ENCODE measurements around the gene BHLHA9.

The BHLHA9 gene

GRCh38 chr17:1251866-1252608 is 18.2 kb upstream of the BHLHA9 start:
- DNase-seq (ENCODE audit: low read depth in 4 of 4, low spot score in 1 of 4), result no peak

DNA sequence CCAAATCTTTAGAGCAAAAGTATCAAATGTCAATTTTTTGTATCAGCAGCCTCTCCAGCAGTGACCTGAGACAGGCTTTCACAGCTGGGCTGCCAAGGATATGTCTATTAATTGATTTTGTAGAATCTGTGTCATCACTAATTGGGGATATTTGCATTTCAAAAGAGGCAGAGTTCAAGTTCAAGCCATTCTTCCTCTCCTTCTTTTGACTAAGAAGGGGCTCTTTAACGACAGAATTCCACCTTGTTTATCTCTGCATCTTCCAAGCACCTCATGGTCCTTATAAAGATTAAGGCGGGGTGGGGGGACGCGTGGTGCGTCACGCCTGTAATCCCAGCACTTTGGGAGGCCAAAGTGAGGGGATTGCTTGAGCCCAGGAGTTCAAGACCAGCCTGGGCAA is 15.2 kb upstream of the BHLHA9 start:
- DNase-seq (ENCODE audit: low read depth in 4 of 4, low spot score in 1 of 4), result no peak

DNA sequence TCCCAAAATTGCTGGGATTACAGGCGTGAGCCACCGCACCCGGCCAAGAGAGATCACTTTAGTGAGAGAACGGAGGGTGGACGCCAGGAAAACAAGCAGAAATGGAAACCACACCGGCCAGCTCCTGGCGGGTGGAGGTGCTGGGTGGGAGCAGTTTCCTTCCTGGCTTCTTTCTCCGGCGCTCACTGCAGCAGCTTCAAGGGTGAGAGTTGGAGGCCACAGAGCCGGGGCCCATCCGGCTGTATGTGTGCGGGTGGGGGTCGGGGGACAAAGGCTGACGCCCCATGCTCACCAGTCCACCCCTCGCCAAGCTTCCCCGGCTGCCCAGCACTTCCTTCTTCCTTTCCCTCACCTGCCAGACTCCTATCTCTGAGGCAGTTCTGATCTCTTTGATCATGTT is 13.5 kb upstream of the BHLHA9 start:
- DNase-seq (ENCODE audit: low read depth in 4 of 4, low spot score in 1 of 4), result no peak

DNA sequence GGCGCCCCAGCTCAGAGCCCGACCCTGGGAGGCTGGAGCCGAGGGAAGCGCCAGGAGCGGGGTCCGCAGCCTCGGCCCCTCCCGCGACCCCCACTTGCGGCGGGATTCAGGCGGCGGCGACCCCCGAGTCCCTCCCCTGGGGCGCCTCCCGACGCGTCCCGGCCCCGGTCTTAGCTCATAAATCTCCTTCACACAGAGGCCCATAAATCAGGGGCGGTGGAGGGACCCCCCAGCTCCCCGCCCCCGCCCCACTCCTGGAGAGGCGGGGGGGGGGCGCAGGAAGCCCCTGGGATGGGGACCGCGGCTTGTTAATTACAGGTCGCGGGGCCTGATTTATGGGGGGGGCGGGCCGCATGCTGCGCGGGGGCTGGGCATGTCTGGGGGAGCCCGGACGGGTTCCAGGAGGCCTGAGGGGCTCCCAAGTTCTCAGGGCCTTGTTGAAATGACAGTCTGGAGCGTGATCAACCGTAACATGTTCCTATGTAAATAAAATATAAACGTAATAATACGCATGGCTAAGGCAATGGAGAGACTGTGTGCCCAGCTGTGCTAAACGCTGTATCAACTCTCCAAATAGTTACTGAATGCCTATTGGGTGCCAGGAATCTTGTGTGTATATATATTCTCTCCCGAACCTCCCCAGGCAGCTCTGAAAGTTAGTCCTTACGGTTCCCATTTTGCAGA is 10.0 kb upstream of the BHLHA9 start:
- no peak for DNase-seq (ENCODE audit: low read depth in 4 of 4, low spot score in 1 of 4)

DNA sequence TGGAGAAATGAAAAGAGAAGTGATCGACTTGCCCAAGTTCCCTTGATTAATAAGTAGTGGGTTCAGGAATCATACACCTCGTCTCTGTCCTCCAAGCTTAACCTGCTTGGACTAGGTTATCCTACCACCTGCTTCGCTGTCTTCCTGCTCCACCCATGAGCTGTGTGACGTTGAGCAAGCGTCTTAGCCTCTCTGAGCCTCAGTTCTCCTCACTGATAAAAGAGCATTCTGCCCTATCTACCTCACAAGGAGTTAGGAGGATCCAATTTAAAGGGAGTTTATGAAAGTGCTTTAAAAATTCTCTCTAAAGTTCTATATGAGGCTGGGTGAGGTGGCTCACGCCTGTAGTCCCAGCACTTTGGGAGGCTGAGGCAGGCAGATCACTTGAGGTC is 9.5 kb upstream of the BHLHA9 start:
- no peak for DNase-seq (ENCODE audit: low read depth in 4 of 4, low spot score in 1 of 4)

GRCh38 chr17:1264196-1264595 is 6.0 kb upstream of the BHLHA9 start:
- no peak for DNase-seq (ENCODE audit: low read depth in 4 of 4, low spot score in 1 of 4)

GRCh38 chr17:1267471-1267943 is 2.7 kb upstream of the BHLHA9 start:
- no peak for DNase-seq (ENCODE audit: low read depth in 4 of 4, low spot score in 1 of 4)

DNA sequence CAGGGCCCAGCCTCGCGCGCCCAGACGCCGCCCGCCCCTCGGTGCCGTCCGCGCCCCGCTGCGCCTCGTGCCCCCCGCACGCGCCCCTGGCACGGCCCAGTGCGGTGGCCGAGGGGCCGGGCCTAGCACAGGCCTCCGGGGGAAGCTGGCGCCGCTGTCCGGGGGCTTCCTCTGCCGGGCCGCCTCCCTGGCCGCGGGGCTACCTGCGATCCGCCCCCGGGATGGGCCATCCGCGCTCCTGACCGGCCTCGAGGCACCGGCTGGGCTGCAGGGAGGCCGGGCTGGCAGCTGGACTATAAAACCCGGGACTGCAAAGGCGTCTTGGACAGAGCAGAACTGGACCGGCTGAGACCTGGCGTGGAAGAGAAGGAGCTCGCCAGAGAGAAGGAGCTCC is 783 bp downstream of the BHLHA9 start:
- no peak for DNase-seq (ENCODE audit: low read depth in 4 of 4, low spot score in 1 of 4)

DNA sequence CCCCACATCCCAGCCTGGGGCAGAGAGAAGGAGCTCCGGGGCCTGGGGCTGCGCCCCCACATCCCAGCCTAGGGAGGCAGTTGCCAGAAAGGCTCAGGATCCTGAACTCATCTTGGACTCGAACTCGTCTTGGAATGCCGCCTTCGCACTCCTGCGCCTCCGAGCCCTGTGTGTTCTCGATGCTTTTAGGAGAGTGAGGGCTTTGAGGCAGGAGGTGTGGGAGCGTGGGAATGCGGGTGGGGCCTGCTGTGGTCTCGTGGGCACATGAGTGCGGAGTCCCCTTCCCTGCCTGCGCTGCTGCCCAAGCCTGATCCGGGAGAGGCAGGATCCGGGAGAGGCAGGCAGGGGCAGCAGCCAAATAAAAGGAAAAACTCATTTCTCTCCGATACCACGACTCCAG is 1.2 kb downstream of the BHLHA9 start:
- DNase-seq (ENCODE audit: low read depth in 4 of 4, low spot score in 1 of 4), result no peak

- no peak for DNase-seq (ENCODE audit: low read depth in 4 of 4, low spot score in 1 of 4)
Observed at GRCh38 chr17:1272701-1273100, 2.5 kb downstream of the BHLHA9 start.

GRCh38 chr17:1273492-1274244 is 3.4 kb downstream of the BHLHA9 start:
- no peak for DNase-seq (ENCODE audit: low read depth in 4 of 4, low spot score in 1 of 4)

DNA sequence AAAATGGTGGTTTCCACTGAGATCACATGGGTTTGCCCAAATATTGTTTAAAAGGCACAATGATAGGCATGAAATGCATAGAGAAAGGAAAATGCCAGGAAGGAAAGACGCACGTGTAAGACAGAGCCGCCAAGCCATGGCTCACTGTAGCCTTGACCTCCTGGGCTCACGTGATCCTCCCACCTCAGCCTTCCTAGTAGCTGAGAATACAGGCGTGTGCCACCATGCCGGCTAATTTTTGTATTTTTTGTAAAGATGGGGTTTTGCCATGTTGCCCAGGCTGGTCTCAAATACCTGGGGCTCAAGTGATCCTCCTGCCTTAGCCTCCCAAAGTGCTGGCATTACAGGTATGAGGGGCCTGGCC is 4.0 kb downstream of the BHLHA9 start:
- no peak for DNase-seq (ENCODE audit: low read depth in 4 of 4, low spot score in 1 of 4)

DNA sequence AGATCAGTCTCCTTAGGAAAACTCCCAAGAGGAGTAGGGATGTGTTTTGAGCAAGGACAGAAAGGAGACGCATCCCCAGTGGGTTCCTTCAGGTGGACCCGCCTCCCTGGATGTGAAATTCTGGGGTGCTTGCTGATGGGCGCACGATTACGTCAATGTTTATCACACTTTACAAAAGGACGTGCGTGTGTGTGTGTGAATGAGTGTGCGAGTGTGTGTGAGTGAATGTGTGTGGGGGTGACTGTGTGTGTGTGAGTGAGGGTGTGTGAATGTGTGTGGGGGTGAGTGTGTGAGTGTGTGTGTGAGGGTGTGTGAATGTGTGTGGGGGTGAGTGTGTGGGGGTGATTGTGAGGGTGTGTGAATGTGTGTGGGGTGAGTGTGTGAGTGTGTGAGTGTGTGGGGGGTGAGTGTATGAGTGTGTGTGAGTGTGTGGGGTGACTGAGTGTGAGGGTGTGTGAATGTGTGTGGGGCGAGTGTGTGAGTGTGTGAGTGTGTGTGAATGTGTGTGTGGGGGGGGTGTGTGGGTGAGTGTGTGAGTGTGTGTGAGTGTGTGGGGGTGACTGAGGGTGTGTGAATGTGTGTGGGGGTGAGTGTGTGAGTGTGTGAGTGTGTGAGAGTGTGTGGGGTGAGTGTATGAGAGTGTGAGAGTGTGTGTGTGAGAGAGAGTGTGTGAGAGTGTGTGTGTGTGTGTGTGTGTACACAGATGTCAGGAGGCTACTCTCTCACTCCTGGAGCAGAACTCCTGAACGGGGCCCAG is 5.1 kb downstream of the BHLHA9 start:
- DNase-seq (ENCODE audit: low read depth in 4 of 4, low spot score in 1 of 4), result no peak

GRCh38 chr17:1275962-1276736 is 5.9 kb downstream of the BHLHA9 start:
- peak; percentile 45 to 59 (median 56) for DNase-seq (ENCODE audit: low read depth in 4 of 4, low spot score in 1 of 4)

GRCh38 chr17:1280652-1281051 is 10.4 kb downstream of the BHLHA9 start:
- no peak for DNase-seq (ENCODE audit: low read depth in 4 of 4, low spot score in 1 of 4)

DNA sequence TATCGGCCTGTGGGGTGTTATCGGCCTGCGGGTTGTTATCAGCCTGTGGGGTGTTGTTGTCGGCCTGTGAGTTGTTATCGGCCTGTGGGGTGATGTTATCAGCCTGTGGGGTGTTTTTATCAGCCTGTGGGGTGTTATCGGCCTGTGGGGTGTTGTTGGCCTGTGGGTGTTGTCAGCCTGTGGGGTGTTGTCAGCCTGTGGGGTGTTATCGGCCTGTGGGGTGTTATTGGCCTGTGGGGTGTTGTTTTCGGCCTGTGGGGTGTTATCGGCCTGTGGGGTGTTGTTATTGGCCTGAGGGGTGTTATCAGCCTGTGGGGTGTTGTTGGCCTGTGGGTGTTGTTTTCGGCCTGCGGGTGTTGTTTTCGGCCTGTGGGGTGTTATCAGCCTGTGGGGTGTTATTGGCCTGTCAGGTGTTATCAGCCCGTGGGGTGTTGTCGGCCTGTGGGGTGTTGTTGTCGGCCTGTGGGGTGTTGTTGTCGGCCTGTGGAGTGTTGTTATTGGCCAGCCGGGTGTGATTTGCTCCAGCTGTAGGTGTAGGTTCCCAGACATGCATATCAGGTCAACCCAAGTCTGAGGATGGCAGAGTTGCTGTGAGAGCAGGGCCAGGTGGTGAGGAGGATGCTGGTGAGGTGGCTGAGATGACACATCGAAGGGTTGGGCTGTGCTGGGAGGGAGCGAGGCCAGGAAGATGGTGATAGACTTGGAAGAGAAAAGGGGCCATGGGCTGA is 16.3 kb downstream of the BHLHA9 start:
- DNase-seq (ENCODE audit: low read depth in 4 of 4, low spot score in 1 of 4), result no peak

GRCh38 chr17:1289695-1290094 is 19.5 kb downstream of the BHLHA9 start:
- no peak for DNase-seq (ENCODE audit: low read depth in 4 of 4, low spot score in 1 of 4)

DNA sequence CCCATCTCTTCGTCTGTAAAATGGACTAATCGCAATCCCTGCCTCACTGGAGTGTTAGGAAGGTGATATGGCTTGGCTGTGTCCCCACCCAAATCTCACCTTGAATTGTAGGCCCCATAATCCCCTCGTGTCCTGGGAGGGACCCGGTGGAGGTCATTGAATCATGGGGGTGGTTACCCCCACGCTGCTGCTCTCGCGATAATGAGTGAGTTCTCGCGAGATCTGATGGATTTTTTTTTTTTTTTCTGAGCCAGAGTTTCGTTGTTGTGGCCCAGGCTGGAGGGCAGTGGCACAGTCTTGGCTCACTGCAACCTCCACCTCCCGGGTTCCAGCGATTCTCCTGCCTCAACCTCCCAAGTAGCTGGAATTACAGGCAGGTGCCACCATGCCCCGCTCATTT is 20.4 kb downstream of the BHLHA9 start:
- DNase-seq (ENCODE audit: low read depth in 4 of 4, low spot score in 1 of 4), result no peak

GRCh38 chr17:1294157-1294717 is 24.0 kb downstream of the BHLHA9 start:
- DNase-seq (ENCODE audit: low read depth in 4 of 4, low spot score in 1 of 4), result peak in 2 of 4 experiments; percentile 20 to 22

DNA sequence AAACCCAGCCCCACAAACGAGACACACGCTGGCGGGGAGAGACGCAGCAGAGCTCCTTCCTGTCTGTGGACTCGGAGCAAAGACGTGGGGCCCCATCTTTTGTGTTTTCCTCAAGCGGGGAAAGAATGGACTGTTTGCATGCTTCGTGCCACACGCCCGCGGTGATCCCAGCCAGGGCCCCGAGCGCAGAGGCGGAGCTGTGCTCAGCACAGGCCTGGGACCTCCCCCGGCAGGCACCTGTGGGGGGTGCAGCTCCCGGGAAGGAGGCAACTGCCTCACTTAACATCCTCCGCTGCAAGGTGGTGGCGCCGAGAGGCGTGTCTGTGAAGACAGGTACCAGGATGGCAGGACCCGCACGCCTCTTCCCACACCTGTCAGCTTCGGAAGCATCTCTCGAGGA is 28.4 kb downstream of the BHLHA9 start:
- peak in 2 of 4 experiments; percentile 30 to 43 for DNase-seq (ENCODE audit: low read depth in 4 of 4, low spot score in 1 of 4)
